Activated CD4-positive, alpha-beta T cell treated with anti-CD3 and anti-CD28 coated beads for 48 hours (primary cell): ENCODE measurements around the gene SYNE1.
"Not testable (repeated sequence)": the region's sequence is repeated elsewhere in the genome, so short reads cannot be mapped to it uniquely, and the experiment has no call there.

Experiments used
- DNase-seq: peaks from one replicate; pipeline ENCODE4 v3.0.0-alpha.2; 2020

SYNE1 gene

DNA sequence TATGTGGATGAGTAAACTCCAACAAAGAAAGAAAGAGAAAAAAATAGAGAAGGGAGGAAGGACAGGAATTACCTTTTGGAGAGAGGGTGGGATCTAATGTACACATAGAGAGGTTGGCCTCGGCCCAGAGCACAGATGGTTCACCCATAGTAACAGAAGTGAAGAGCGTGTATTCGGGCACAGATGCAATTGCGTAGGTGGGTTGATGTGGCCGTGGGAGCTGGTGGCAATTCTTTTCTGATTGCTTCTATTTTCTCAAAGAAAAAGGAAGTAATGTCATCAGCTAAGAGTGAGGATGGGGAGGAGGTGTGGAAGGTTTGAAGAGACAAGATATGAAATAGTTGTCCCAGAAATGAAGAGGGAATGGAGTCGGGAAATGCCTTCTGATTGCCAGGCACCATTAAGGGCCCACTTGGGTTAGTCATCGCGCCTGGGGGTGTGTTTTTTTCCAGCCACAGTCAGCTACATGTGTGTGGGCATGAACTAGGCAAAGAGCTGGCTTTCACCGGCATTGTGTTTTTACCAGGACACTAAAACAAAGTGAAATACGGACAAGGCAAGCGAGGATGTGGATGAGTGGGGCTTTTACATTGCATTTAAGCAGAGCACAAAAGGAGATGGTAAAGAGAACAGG lies 158.7 kb downstream of the SYNE1 start:
- DNase-seq, result no peak

DNA sequence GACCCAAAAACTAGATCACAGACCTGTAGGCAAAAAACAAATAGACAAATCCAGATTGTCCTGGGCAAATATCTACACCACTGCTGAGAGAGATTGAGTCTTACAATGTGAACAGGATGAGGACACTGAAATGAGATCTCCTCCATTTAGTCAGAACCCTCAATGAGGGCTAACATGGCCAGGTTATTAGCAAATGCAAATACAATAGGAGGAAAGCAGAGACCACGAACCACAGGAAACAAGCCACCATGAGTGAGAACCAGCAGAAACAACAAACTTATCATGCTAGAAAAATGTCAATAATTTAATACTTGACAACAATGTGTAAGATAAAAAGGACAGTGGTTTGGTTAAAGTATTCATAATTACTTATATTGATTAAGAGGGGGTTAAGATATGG lies 162.8 kb downstream of the SYNE1 start:
- no peak for DNase-seq

DNA sequence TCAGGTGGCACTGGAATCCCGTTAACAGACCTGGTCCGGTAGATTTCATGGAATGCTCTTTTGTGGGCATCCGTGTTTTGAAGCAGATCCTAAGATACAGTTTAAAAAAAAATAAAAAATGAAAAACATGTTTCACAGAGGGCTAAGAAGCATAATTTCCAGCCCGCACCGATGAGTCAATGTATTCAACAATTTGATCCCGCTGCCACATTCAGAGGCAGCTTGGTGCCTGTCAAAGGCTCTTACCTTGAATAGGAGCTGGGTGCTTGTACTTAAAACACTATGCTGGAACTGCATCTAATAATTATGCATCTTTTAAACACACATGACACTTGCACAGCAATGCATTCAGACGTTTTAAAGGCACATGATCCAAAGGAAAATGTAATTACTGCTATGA lies 164.8 kb downstream of the SYNE1 start:
- DNase-seq, result no peak

DNA sequence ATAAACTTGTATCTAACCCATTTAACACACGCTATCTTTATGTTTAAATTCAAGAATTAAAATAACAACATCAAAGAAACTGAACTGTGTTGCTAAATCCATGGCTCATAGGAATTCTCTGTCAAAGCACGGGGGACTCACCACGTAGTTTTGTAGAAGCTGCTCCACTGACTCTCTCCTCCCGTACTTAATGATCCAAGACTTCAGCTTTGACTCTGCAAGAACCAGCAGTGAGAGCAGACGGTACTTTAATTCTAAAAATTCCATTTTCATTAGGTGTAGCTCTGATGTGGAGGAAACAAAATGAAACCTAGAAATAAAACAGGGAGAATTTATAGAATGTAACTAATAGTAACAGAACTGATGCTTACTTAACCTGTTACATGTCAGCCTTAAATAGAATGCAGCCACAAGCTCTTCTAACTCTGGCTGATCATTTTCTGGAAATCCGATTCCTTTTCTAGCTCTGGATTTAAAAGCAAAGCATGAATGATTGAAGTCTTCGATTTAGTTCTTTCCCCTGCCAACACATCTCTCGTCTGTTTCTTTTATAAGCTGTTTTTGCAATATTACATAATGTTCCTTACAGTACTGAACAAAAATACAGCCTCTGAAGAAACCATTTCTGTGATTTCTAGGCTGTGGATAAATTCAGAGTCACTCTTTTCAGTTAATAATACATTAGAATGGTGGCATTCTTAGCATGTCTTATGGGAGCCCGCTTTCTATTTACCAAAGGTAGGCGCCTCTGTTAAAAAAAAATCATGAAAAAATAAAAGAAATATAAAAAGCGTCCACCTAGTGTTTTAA lies 165.5 kb downstream of the SYNE1 start:
- DNase-seq, result no peak

DNA sequence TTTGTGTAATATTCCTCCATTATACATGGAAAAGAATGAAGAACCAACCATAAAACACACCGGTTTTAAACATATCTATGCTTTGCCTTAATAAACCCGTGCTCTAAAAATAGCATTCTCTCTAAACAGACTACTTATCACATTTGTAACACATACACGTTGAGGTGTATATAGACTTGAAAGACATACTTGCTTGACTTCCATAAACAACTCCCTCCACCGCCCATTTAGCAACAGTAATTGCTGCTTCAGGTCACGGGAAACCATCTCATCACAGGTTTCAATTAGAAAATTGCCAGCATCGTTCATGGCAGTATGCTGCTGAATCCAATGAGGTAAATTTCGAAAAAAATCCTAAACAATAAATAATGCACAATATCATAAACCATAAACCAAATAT lies 174.0 kb downstream of the SYNE1 start:
- no peak for DNase-seq

DNA sequence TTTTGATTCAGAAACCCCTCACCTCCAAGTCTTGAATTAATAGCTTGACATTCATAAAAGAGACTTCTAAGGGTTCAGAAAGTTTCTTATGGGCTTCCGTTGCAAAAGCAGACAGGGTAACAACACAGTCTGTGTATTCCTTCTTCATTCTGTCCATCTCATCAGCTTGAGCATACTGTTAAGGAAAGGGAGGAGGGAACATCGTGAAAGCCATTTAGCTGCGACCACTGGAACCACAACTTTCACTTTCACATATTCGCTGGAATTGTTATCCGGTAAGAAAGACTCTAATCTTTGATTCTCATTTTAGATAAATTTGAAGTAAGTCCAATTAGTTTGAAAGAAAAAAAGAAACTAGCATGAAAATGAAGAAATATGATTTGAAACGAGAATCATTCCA lies 174.4 kb downstream of the SYNE1 start:
- DNase-seq, result no peak

DNA sequence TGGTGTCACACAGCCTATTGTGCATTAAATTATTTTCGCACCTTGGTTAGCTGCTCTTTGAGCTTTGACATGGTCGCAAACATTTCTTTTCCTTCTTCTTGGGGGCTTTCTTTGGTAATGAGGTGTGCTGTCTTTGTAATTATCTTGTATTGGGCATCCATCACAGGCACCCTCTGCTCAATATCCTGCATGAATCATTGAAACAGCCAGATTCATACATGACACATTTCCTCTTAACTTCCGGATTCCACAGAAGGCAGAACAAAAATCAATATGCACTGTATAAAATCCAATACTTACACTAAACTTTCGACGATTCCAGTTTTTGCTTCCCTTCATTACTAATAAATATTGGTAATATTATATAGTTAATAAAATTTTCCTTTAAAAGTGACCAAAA lies 175.6 kb downstream of the SYNE1 start:
- DNase-seq, result no peak

DNA sequence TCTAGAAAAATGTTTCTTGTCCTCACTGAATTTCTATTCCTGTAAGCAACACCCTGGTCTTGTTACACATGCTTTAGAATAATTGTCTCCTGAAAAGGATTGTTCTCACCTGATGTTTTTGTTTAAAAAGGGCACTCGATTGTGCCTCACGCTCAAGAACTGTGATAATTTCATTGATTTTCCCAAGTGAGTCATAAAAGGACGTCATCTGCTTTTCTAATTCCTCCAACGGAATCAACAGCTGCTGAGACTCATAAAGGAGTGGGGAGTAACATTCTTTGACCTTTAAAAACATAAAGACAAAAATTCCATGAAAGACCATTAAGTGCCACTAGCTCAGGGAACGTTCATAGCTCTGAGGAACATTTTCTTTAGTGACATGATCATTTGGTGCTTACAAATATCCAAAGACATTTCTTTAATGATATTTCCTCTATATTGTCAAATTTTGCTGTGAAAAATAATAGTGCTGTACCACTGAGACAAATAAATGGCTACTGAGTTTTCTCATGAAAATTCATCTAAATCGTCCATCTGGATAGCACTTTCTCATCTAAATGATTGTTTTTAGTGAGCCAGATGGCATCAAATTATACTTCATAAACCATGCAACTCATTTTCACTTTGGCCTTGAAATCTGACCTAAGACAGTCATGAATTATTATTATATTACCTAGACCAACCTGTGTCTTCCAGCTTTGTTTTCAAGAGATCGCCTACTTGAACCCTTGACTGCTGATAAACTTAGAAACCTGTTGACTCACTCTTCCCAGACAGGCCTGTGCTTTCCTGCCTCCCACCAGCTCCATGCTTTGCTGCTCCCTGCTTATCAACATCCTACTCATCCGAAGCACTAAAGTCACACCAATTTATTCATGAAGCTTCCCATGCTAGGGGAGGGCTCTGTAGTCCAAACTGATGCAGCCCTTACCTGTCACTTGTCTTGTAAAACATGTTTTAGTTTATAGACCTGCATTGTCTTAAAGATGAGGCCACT lies 178.2 kb downstream of the SYNE1 start:
- no peak for DNase-seq

DNA sequence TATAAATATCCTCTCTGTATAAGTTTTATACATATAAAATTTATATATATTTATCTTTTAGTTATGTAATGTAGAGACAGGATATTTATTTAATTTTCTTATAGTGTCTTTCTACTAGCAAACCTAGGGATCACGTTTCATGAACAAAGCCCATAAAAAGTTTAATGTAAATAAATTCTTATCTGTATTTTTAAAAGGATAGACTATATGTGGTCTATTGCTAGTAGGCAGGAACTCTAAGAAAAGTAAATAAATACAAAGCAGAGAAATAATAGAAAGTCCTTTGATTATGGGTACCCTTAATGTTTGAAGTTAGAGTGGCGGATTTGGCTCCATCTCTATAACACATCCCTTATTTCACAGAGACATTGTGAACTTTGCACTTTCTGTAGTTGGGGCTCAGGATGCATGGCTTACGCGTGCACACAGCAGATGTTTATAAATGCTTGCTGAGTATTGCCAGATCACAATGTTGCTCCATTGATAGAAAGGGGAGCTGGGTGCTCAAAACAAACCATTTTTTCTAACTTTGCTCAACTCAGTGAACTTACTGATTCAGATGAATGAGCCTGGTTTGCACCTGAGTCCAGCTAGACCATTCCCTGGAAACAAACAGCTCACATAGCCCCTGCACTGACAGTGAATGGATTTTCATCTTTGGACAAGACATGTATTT lies 179.1 kb downstream of the SYNE1 start:
- no peak for DNase-seq

DNA sequence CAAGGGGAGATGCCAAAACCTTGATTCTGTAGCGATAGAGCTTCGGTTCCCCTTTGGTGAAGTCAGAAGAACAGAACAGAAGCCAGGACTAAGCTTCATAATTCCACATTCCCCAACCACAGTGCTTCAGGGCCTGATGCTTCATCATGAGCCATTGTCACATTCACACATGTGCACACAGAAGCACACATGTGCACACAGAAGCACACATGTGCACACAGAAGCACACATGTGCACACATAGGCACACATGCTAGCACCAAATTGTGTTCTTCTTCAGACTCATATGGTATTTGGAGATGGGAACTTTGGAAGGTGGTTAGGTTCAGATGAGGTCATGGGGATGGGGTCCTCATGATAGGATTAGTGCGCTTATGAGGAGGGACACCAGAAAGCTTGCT lies 183.2 kb downstream of the SYNE1 start:
- DNase-seq, result no peak

DNA sequence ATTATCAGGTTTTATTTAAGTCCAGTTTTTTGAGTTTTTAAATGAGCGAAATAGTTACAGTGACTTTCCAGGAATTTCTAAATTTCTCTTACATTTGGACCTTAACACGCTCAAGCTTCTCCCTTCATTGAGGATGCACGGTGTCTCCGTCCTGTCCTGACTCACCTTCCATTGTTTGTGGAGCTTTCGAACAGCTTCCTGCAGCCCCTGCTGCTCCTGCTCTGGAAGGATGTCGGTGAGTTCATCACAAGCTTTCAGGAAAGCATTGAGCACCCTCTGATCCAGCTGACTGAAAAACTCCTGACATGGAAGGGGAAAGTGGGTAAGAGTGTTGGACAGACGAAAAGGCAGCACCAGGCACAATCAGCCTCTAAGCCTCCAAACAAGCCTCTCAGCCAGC lies 183.7 kb downstream of the SYNE1 start:
- DNase-seq, result no peak

DNA sequence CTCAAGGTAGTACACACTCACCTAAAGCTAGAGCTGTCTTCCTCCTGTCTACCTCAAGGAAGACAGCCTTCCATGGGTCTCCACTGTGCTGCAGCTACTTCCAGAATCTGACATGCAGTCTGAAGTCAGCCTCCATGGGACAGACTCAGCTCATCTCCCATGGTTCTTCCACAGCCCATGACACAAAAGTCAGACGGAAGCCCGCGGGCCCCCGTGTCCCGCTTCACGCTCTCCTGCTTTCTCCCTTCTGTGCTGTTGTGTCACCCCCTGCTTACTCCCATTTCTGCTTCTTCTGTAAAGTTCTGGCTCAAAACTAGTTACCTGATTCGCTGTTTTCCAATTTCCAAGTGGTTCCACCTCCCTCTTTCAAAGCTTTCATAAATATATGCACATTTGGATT lies 184.5 kb downstream of the SYNE1 start:
- no peak for DNase-seq

DNA sequence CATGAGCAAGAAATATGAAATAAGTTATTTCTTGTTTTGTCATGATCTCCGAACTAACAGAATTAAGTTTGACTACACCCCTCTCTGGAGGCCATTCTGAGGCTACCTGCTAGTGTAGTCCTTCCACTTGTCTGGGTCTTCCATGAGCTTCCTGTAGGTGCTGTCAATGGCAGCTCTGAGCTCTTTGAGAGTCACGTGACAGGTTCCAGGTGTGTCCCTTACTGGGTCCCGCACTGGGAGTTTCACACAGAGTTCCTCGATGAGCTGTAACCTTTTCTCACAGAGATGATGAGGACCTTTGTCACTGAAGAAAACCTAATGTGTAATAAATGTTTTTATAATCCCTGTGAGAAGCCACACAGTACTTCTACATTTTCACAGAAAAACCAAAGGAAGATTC lies 186.6 kb downstream of the SYNE1 start:
- no peak for DNase-seq

DNA sequence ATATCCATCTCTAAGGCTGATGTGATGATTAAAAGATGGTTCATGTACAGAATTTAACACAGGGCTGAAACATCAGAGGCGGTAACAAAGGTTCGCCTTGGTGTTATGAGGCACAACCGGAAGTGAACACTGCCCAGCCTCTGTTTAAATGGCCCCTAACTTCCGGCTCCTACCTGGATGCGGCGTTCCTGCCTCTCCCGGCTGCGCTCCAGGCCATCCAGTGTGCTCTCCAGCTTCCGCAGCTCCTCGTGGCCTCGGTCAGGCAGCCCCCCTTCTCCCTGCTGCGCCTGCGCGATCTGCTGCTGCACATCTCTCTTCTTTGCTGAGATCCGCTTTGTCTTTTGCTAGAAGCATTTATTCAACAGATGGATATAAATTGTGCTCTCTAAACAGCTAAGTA lies 195.3 kb downstream of the SYNE1 start:
- no peak for DNase-seq

DNA sequence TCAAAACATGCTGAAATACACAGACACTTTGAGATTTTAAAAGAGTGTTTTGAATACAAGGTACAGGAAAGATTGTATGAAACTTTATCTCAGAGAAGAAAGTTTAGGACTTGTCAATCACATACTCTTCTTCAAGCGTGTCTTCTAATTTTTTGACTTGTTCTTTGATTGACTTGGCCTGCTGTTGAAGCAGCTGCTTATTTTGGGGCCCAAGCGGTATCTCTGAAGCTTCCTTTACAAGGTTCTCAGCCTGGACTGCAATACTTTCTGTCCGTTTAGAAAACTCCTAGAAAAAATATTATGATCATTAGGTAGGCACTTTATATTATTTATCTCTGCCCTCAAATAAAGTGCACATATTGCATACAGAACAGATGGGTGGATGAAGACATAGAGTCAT lies 201.3 kb downstream of the SYNE1 start:
- DNase-seq, result no peak

DNA sequence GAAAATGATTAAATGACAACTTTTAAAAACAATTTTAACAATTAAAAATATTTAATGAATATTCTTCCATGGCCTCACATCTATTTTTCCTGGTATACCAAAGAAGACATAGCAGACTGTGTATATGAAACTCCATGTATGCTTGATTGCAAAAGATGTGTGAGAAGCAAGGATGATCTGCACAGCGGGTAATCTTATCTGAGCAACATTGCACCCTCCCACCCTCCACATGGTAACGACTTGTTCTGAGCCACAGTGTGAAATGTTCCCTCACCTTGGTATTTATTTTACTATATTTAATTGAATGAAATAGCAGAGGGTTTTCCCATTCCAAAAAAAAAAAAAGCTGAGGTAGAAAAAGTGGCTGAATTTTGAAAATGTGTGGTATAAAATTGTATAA lies 204.4 kb downstream of the SYNE1 start:
- no peak for DNase-seq

DNA sequence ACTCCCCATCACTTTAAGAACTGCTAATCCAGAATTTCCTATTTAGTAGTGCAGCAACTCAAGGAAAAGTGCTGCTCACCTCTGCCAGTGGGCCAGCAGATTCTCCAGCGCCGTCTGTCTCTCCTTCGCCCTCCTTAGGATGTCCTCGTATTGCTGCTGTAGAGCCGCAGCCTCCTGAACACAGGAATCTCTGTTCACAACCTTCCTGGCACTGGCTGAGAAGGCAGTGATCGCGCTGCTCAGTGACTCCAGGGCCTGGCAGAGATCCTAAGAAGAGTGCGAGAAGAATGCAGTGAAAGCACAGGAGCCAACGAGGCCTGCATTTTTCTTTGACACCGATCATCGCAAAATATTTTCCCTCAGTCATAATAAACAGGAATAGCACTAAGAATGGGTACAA lies 209.0 kb downstream of the SYNE1 start:
- DNase-seq, result no peak

DNA sequence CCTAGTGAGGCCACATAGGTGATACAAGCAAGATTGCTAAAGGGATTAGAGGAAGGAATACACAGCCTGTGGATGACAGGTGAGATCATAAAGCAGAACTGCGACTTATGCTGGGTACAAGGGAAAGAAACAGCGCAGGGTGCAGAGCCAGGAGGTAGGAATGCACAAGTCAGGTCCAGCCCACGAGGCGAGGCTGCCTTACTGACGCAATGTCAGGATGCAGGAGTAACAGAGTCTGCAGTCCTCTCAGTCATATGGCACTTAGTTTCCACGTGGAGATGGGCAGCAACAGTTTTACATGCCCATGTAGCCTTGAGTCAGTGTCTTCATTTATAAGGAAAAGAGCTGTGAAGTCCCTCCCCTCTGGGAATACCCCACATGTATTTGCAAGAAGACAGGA lies 210.9 kb downstream of the SYNE1 start:
- DNase-seq, result no peak

DNA sequence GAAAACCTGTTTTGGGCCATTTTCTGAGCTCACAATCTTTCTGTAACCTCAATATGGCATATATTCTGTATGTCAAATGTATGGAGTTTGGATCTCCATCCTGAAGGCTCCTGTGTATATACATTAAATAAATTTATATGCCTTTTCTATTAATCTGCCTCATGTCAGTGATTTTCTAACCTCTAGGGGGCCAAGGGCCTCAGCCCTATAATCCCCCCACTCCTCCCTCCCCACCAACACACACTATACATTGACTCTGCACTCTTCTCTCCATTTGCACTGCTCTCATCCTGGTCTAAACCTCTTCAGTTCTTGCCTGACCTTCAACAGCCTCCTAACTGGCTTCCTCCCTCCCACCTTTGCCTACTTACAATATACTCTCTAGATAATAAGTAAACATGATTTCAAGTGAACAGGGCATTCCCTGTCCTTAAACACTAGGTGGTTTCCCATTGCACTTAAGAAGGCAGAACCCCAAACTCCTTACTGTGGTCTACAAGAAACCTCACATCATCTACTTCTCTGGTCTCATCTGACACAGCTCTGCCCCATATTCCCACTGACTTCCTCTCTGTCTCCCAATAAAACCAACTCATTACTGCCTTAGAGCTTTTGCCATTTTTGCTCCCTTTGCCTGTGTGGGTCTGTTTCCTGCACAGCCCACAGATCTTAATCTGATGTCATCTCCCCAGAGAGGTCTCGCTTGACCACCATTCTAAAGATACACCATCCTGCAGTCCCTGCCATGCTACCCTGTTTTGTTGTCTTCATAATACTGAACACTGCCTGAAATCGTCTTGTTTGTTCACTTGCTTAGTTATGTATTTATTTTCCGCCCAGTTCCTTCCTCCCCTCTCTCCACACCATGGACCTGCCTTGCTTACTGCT lies 213.7 kb downstream of the SYNE1 start:
- no peak for DNase-seq

DNA sequence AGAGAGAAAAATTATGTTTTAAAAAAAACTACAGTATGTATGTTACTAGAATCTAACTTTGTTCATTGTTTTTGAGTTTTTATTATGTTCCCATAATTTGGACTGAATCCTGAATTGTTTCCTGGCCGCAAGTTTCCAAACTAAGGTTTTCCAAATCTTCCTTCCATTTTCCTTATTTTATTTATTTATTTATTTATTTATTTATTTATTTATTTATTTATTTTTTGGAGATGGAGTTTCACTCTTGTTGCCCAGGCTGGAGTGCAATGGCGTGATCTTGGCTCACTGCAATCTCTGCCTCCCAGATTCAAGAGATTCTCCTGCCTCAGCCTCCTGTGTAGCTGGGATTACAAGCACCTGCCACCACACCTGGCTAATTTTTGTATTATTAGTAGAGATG lies 215.7 kb downstream of the SYNE1 start:
- DNase-seq, result not testable (repeated sequence)

DNA sequence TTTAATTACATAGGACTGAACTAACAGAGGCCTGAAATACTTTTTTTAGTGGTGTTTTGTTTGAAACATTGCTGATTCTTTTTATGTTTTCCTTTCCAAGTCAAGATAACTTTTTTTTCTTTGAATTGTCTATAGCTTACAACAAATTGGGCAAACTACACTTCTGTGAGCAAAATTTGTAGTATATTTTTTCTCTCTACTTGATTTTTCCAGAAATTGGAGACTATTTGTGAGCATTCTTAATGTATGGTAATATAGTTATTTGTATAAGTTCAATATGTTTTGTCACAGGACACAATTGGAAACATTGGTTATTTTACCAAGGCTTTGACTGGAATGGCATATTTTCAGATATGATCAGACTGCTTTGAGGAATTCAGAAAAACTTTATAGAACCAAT lies 216.5 kb downstream of the SYNE1 start:
- DNase-seq, result no peak

DNA sequence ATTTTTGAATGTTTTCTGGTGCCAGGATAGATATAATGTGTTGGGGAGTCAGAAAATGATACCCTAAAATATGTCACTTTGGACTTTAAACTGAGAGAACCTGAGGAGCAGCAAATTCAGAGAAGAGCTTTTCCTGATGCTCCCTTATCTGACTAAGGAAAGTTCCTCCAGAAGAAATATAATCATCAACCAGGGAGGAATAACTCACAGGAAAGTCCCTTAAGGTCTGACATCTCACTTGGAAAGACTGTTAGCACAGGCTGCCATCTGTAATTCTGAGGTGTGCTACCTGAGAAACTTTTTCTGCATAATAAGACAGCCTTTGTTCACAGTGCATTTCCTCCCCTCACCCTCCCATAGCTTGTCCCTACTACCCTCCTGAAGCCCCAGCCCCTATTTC lies 218.6 kb downstream of the SYNE1 start:
- DNase-seq, result no peak
